HL-60 (cell line): ENCODE results near the gene KCNK5.

Source experiments
- DNase-seq, 2 experiments: peaks; one replicate each; pipeline ENCODE4 v3.0.0-alpha.2; 2010 to 2020; ENCODE audit warnings: low read depth in 1 of 2, low spot score in 1 of 2
- H3K27ac ChIP-seq: fragments of 250-450 bp; sonication (Bioruptor Pico); replicated peaks from 2 replicates; pipeline ENCODE4 v1.5.1; 2020; ENCODE audit warnings: mild to moderate bottlenecking, moderate library complexity
- H3K27me3 ChIP-seq: fragments of 250-450 bp; sonication (Bioruptor Pico); 2 replicates; pipeline ENCODE4 v1.5.1; 2021; ENCODE audit warnings: mild to moderate bottlenecking, moderate library complexity; ENCODE audit not compliant: insufficient read depth, poor library complexity, severe bottlenecking
- H3K4me3 ChIP-seq: replicated peaks from 2 replicates; pipeline ENCODE4 v1.5.1; 2011; ENCODE audit warnings: mild to moderate bottlenecking, control low read depth, low read length; ENCODE audit not compliant: insufficient read depth
- GABPA ChIP-seq: IDR thresholded peaks from 2 replicates; pipeline ENCODE4 v1.6.1; 2012; ENCODE audit warnings: low read depth
- POLR2AphosphoS5 ChIP-seq: IDR thresholded peaks from 2 replicates; pipeline ENCODE4 v1.6.1; 2012; ENCODE audit warnings: low read depth
- REST ChIP-seq: IDR thresholded peaks from 2 replicates; pipeline ENCODE4 v1.6.1; 2012; ENCODE audit warnings: low read depth; ENCODE audit not compliant: insufficient replicate concordance
- SPI1 ChIP-seq: IDR thresholded peaks from 2 replicates; pipeline ENCODE4 v1.6.1; 2012; ENCODE audit warnings: low read depth, mild to moderate bottlenecking, borderline replicate concordance
- TF ChIP-seq, protein P1 (sequence below): IDR thresholded peaks from one replicate; pipeline ENCODE4 v1.5.1; 2011; ENCODE audit warnings: low read length, control low read depth, inconsistent platforms; ENCODE audit not compliant: insufficient read depth

The KCNK5 gene

DNA sequence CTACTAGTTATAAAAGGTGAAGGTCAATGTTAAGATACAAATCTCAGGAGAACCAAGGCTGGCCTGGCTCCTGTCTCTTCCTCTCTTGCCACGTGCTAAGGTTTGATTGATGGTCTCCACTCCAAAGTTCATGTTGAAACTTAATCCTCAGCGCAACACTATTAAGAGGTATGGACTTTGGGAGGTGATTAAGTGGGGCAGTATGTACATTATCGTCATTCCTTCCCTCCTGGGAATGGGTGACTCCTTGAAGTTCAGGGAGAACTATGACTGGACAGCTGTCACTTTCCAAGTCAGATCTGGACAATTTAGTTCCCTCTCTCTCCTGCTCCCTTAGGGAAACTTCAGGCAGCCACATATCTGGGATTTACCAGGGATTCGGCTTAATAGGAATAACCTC, 50.5 kb downstream of the KCNK5 start:
- Histone ChIP-seq H3K27ac (no peak overlapping the region), H3K4me3 (no peak overlapping the region), H3K27me3 (no peaks in the 10 kb centered on the region)
- DNase-seq = no peak
- TF ChIP-seq SPI1 (no peak), REST (no peak), POLR2AphosphoS5 (no peak), GABPA (no peak)
- TF ChIP-seq, protein P1, sequence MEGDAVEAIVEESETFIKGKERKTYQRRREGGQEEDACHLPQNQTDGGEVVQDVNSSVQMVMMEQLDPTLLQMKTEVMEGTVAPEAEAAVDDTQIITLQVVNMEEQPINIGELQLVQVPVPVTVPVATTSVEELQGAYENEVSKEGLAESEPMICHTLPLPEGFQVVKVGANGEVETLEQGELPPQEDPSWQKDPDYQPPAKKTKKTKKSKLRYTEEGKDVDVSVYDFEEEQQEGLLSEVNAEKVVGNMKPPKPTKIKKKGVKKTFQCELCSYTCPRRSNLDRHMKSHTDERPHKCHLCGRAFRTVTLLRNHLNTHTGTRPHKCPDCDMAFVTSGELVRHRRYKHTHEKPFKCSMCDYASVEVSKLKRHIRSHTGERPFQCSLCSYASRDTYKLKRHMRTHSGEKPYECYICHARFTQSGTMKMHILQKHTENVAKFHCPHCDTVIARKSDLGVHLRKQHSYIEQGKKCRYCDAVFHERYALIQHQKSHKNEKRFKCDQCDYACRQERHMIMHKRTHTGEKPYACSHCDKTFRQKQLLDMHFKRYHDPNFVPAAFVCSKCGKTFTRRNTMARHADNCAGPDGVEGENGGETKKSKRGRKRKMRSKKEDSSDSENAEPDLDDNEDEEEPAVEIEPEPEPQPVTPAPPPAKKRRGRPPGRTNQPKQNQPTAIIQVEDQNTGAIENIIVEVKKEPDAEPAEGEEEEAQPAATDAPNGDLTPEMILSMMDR = no peak

GRCh38 chr6:39178235-39178634, 51.0 kb downstream of the KCNK5 start:
- TF ChIP-seq, protein P1 = no peak
- TF ChIP-seq REST (no peak), GABPA (no peak), SPI1 (no peak), POLR2AphosphoS5 (no peak)

DNA sequence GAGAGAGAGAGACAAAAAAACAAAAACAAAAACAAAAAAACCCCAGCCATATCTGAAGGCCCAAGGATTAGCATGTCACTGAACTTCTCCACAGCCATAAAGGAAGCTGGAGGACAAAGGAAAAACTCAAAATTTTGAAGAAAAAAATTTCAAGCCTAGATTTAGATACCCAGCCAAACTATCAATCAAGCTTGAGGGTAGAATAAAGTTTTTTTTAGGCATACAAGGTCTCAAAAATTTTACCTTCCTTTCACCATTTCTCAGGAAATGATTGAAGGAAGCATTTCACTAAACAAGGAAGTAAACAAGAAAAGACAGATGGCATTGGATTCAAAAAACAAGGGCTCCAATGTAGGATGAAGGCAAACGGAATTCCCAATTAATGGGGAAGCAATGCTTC, 52.1 kb downstream of the KCNK5 start:
- Histone ChIP-seq H3K4me3 (no peak overlapping the region), H3K27ac (no peak overlapping the region), H3K27me3 (no peaks in the 10 kb centered on the region)
- TF ChIP-seq, protein P1 = no peak
- TF ChIP-seq POLR2AphosphoS5 (no peak), REST (no peak), GABPA (no peak), SPI1 (no peak)
- no peak for DNase-seq

More at GRCh38 chr6:39178235-39178634, 51.0 kb downstream of the KCNK5 start:
- Histone ChIP-seq H3K27me3 (no peaks in the 10 kb centered on the region), H3K4me3 (no peak overlapping the region), H3K27ac (no peak overlapping the region)
- no peak for DNase-seq
